H1 (cell line): Measurements from ENCODE around the gene CTNNA3. TPM values are rescaled to one million over a fixed set of nuclear protein-coding genes. Genes with fewer than 3 reads are reported as not detected.

Experiments used
- CTCF ChIA-PET: fragments of 300-600 bp; sonication (Branson Sonifier 250); formaldehyde crosslinking; loops from one replicate; lab custom pipeline; 2021; ENCODE audit not compliant: partially characterized antibody; lab: Charles Lee
- POLR2A ChIA-PET: fragments of 300-600 bp; sonication (Branson Sonifier 250); formaldehyde crosslinking; loops from one replicate; lab custom pipeline; 2021; ENCODE audit warnings: inconsistent platforms; ENCODE audit not compliant: partially characterized antibody; lab: Charles Lee
- DNase-seq, 2 experiments: peaks; one replicate each; pipeline versions ENCODE4 v3.0.0 to v3.0.0-alpha.2; 2010 to 2022; ENCODE audit warnings: low spot score in 2 of 2, low read depth in 1 of 2, mixed read lengths in 1 of 2
- FAIRE-seq: peaks from 2 replicates; lab custom pipeline; 2011; peaks lifted over from hg19 to GRCh38; lab: Jason Lieb, UNC
- H2AFZ ChIP-seq: 2 replicates; pipeline ENCODE4 v1.8.1; 2012; ENCODE audit warnings: low read length, inconsistent platforms
- H2AK5ac ChIP-seq: 2 replicates; pipeline ENCODE4 v1.6.1; 2013; ENCODE audit warnings: low read depth, low read length
- H2BK120ac ChIP-seq: replicated peaks from 2 replicates; pipeline ENCODE3; 2013; ENCODE audit warnings: low read depth, low read length, inconsistent platforms
- H2BK12ac ChIP-seq: 2 replicates; pipeline ENCODE4 v1.6.1; 2013; ENCODE audit warnings: low read depth, low read length
- H2BK15ac ChIP-seq: 2 replicates; pipeline ENCODE4 v1.6.1; 2013; ENCODE audit warnings: low read length
- H2BK20ac ChIP-seq: 2 replicates; pipeline ENCODE4 v1.6.1; 2013; ENCODE audit warnings: low read length
- H2BK5ac ChIP-seq: 2 replicates; pipeline ENCODE4 v1.6.1; 2013; ENCODE audit warnings: low read depth, low read length
- H3K14ac ChIP-seq: 2 replicates; pipeline ENCODE4 v1.6.1; 2013; ENCODE audit warnings: inconsistent platforms; ENCODE audit not compliant: insufficient read length
- H3K18ac ChIP-seq: 2 replicates; pipeline ENCODE4 v1.6.1; 2013; ENCODE audit warnings: low read length; ENCODE audit errors: extremely low read depth
- H3K23ac ChIP-seq: 2 replicates; pipeline ENCODE4 v1.6.1; 2013; ENCODE audit warnings: inconsistent platforms; ENCODE audit not compliant: insufficient read length
- H3K23me2 ChIP-seq: 2 replicates; pipeline ENCODE4 v1.6.1; 2013; ENCODE audit warnings: low read depth, low read length
- H3K27ac ChIP-seq: 2 replicates; pipeline ENCODE4 v1.6.1; 2011; ENCODE audit warnings: low read depth, low read length, inconsistent platforms
- H3K27me3 ChIP-seq, 4 experiments: replicated peaks in 1 of 4; 1 replicate in 1 of 4; 2 replicates in 3 of 4; pipeline versions ENCODE4 v1.6.1 to v1.8.1; 2011 to 2013; ENCODE audit warnings: low read length in 3 of 4, mild to moderate bottlenecking in 3 of 4, inconsistent platforms in 2 of 4, mixed read lengths in 2 of 4, moderate library complexity in 1 of 4; ENCODE audit not compliant: control insufficient read depth in 3 of 4, insufficient read depth in 3 of 4; ENCODE audit errors: extremely low read depth in 1 of 4
- H3K36me3 ChIP-seq, 4 experiments: 2 replicates each; pipeline versions ENCODE4 v1.6.1 to v1.8.1; 2011 to 2013; ENCODE audit warnings: mild to moderate bottlenecking in 4 of 4, low read length in 3 of 4, moderate library complexity in 2 of 4, control low read depth in 1 of 4, inconsistent platforms in 1 of 4; ENCODE audit not compliant: insufficient read depth in 4 of 4, control insufficient read depth in 2 of 4
- H3K4ac ChIP-seq: replicated peaks from 2 replicates; pipeline ENCODE3; 2013; ENCODE audit warnings: low read length, low read depth, mixed read lengths, inconsistent platforms; ENCODE audit not compliant: insufficient read length
- H3K4me1 ChIP-seq, 4 experiments: replicated peaks in 1 of 4; 1 replicate in 1 of 4; 2 replicates in 3 of 4; pipeline versions ENCODE4 v1.6.1 to v1.8.1; 2011 to 2013; ENCODE audit warnings: low read length in 3 of 4, inconsistent platforms in 2 of 4, mixed read lengths in 1 of 4; ENCODE audit not compliant: insufficient read depth in 4 of 4, control insufficient read depth in 3 of 4
- H3K4me2 ChIP-seq, 2 experiments: 2 replicates each; pipeline versions ENCODE4 v1.6.1 to v1.8.1; 2011 to 2013; ENCODE audit warnings: low read depth in 2 of 2, low read length in 2 of 2, control low read depth in 1 of 2, inconsistent platforms in 1 of 2, mild to moderate bottlenecking in 1 of 2; ENCODE audit not compliant: insufficient read depth in 1 of 2
- H3K4me3 ChIP-seq, 4 experiments: fragments of 200-600, 300-600 bp in 1 of 4; sonication (generic), shearing (Covaris generic), sonication (Bioruptor Twin) in 1 of 4; 2 replicates each; pipeline versions ENCODE4 v1.5.1 to v1.8.1; 2011 to 2016; ENCODE audit warnings: low read length in 4 of 4, low read depth in 3 of 4, control low read depth in 2 of 4, inconsistent platforms in 2 of 4, mild to moderate bottlenecking in 2 of 4, mixed read lengths in 1 of 4, moderate library complexity in 1 of 4; ENCODE audit not compliant: insufficient read depth in 2 of 4; ENCODE audit errors: extremely low read depth in 1 of 4
- H3K56ac ChIP-seq: replicated peaks from 2 replicates; pipeline ENCODE3; 2013; ENCODE audit warnings: low read depth, mild to moderate bottlenecking, mixed read lengths, low read length, inconsistent platforms; ENCODE audit not compliant: insufficient read length
- H3K79me1 ChIP-seq: 2 replicates; pipeline ENCODE4 v1.6.1; 2013; ENCODE audit warnings: low read depth, low read length, control low read depth
- H3K79me2 ChIP-seq, 2 experiments: 2 replicates each; pipeline versions ENCODE4 v1.6.1 to v1.8.1; 2012 to 2013; ENCODE audit warnings: low read length in 2 of 2, mild to moderate bottlenecking in 2 of 2, inconsistent platforms in 1 of 2; ENCODE audit not compliant: insufficient read depth in 2 of 2, control insufficient read depth in 1 of 2
- H3K9ac ChIP-seq, 4 experiments: replicated peaks in 1 of 4; 1 replicate in 1 of 4; 2 replicates in 3 of 4; pipeline versions ENCODE4 v1.6.1 to v1.8.1; 2011 to 2013; ENCODE audit warnings: low read depth in 3 of 4, low read length in 3 of 4, control low read depth in 2 of 4, mild to moderate bottlenecking in 2 of 4, moderate library complexity in 2 of 4, inconsistent platforms in 1 of 4; ENCODE audit errors: extremely low read depth in 1 of 4
- H3K9me3 ChIP-seq, 2 experiments: 2 replicates each; pipeline versions ENCODE4 v1.6.1 to v1.8.1; 2012 to 2013; ENCODE audit warnings: mild to moderate bottlenecking in 2 of 2, moderate library complexity in 2 of 2, control low read depth in 1 of 2, inconsistent platforms in 1 of 2, low read depth in 1 of 2, low read length in 1 of 2, mixed read lengths in 1 of 2; ENCODE audit not compliant: insufficient read depth in 2 of 2
- H4K20me1 ChIP-seq, 2 experiments: replicated peaks in 1 of 2; 2 replicates each; pipeline versions ENCODE3 to v1.8.1; 2011 to 2013; ENCODE audit warnings: inconsistent platforms in 2 of 2, low read length in 2 of 2, mild to moderate bottlenecking in 1 of 2; ENCODE audit not compliant: insufficient read depth in 2 of 2, control insufficient read depth in 1 of 2
- H4K5ac ChIP-seq: 2 replicates; pipeline ENCODE4 v1.6.1; 2013; ENCODE audit warnings: low read length, low read depth, mixed read lengths, inconsistent platforms; ENCODE audit not compliant: insufficient read length
- H4K8ac ChIP-seq: 2 replicates; pipeline ENCODE4 v1.8.0; 2013; ENCODE audit warnings: mild to moderate bottlenecking, moderate library complexity, low read length, inconsistent platforms; ENCODE audit not compliant: insufficient read depth; ENCODE audit errors: extremely low read depth
- H4K91ac ChIP-seq: replicated peaks from 2 replicates; pipeline ENCODE3; 2013; ENCODE audit warnings: low read length, mixed read lengths, inconsistent platforms; ENCODE audit not compliant: insufficient read length
- ATF3 ChIP-seq: IDR thresholded peaks from 2 replicates; pipeline ENCODE4 v1.6.1; 2011; ENCODE audit warnings: low read depth, mild to moderate bottlenecking, low read length; ENCODE audit not compliant: insufficient read depth
- BCL11A ChIP-seq, 2 experiments: IDR thresholded peaks; one replicate each; pipeline ENCODE4 v1.6.1; 2011; ENCODE audit warnings: low read depth in 2 of 2, low read length in 2 of 2, mild to moderate bottlenecking in 2 of 2
- CBX8 ChIP-seq: fragments of 300-800, 300-1000 bp; sonication (generic); IDR thresholded peaks from 2 replicates; pipeline ENCODE4 v1.7.1; 2016; ENCODE audit warnings: low read depth, low read length, borderline replicate concordance
- CHD1 ChIP-seq: IDR thresholded peaks from 2 replicates; pipeline ENCODE4 v1.6.1; 2012; ENCODE audit warnings: low read depth, low read length, improper control_type of control experiment
- CHD2 ChIP-seq: IDR thresholded peaks from 2 replicates; pipeline ENCODE4 v1.6.1; 2012; ENCODE audit warnings: low read length, improper control_type of control experiment
- CTBP2 ChIP-seq: IDR thresholded peaks from 2 replicates; pipeline ENCODE4 v1.7.0; 2011; ENCODE audit warnings: borderline replicate concordance, mild to moderate bottlenecking, moderate library complexity, mixed read lengths, low read length; ENCODE audit not compliant: insufficient read depth, insufficient read length
- EGR1 ChIP-seq: IDR thresholded peaks from 2 replicates; pipeline ENCODE4 v1.6.1; 2011; ENCODE audit warnings: low read depth, low read length, borderline replicate concordance
- EZH2 ChIP-seq: fragments of 200-600 bp; sonication (generic); IDR thresholded peaks from 2 replicates; pipeline ENCODE4 v1.7.1; 2012; ENCODE audit warnings: low read depth, mild to moderate bottlenecking, moderate library complexity, low read length, inconsistent platforms; ENCODE audit not compliant: severe bottlenecking
- GTF2F1 ChIP-seq: IDR thresholded peaks from 2 replicates; pipeline ENCODE4 v1.6.1; 2012; ENCODE audit warnings: low read depth, low read length, improper control_type of control experiment, borderline replicate concordance
- HDAC6 ChIP-seq: IDR thresholded peaks from one replicate; pipeline ENCODE4 v1.7.1; 2012; ENCODE audit warnings: low read depth, mild to moderate bottlenecking, inconsistent platforms, low read length, moderate library complexity
- KDM5A ChIP-seq: fragments of 200-600 bp; IDR thresholded peaks from 2 replicates; pipeline ENCODE4 v1.7.1; 2012; ENCODE audit warnings: mild to moderate bottlenecking, low read length, inconsistent platforms, mixed read lengths
- NANOG ChIP-seq: IDR thresholded peaks from 2 replicates; pipeline ENCODE4 v1.6.1; 2011; ENCODE audit warnings: low read length, low read depth, mild to moderate bottlenecking, inconsistent platforms; ENCODE audit not compliant: insufficient read depth, poor library complexity, severe bottlenecking
- SIRT6 ChIP-seq: IDR thresholded peaks from one replicate; pipeline ENCODE4 v1.7.1; 2012; ENCODE audit warnings: low read length, inconsistent platforms
- ZNF274 ChIP-seq: IDR thresholded peaks from 2 replicates; pipeline ENCODE4 v1.7.0; 2012; ENCODE audit warnings: low read length, borderline replicate concordance; ENCODE audit errors: extremely low read depth
- WGBS, 2 experiments: shearing (Covaris generic) in 1 of 2; methylation state at CpG; one replicate each; pipeline versions ENCODE4 v1.1.6 to v1.1.7; 2013 to 2015; ENCODE audit warnings: low lambda C conversion rate in 2 of 2, mixed read lengths in 2 of 2, inconsistent platforms in 1 of 2, low coverage in 1 of 2, missing lambda C conversion rate in 1 of 2; ENCODE audit not compliant: insufficient replicate concordance in 2 of 2, insufficient coverage in 1 of 2, insufficient read length in 1 of 2; ENCODE audit errors: extremely low coverage in 1 of 2, missing lambda C conversion rate in 1 of 2; 5-methylcytosine and 5-hydroxymethylcytosine counted together
- polyA plus RNA-seq, 7 experiments: library from polyadenylated mRNA; depleted of rRNA in 3 of 7; stranded (reverse) in 5 of 7; unstranded in 2 of 7; fragments of >200 nt in 5 of 7; fragments of 200-250 nt in 2 of 7; gene quantifications; 1 replicate in 5 of 7; 2 replicates in 1 of 7; 4 replicates in 1 of 7; pipeline versions ENCODE4 v1.2.1 to v1.2.3, GENCODE V29; 2011 to 2013; ENCODE audit warnings: missing spikeins in 2 of 7, mixed read lengths in 2 of 7
- total RNA-seq: library from RNA; stranded (reverse); fragmentation: NEBNext Ultra II Directional; extraction: Animal tissue kit (Norgen Biotek cat#: 25700); gene quantifications from 2 replicates; pipeline ENCODE4 v1.2.1, GENCODE V29; 2021

The CTNNA3 gene
- total and polyA plus RNA-seq, 2 of the 8 experiments (the other 6 are each of a cell fraction or from before 2014, with no cell fraction given), result 1.3 to 1.5 TPM

GRCh38 chr10:67549390-67549789 lies 146.6 kb downstream of the CTNNA3 start:
- no peak overlapping the region for H2BK12ac ChIP-seq
- no peaks in the 10 kb centered on the region for H3K4me1 ChIP-seq
- H3K23ac ChIP-seq, result no peak overlapping the region
- H3K79me2 ChIP-seq, result no peaks in the 10 kb centered on the region
- no peak overlapping the region for H4K5ac ChIP-seq
- 91% methylated on average over 2 of the region's 2 CpGs; no CpG with 5 or more reads in 1 of the 2 experiments for WGBS, 2 experiments
- no peaks in the 10 kb centered on the region for H3K23me2 ChIP-seq
- H3K27ac ChIP-seq, result no peak overlapping the region
- no peak for FAIRE-seq
- no peaks in the 10 kb centered on the region for H4K20me1 ChIP-seq
- H3K9me3 ChIP-seq, result no peaks in the 10 kb centered on the region
- H3K4me2 ChIP-seq, result no peak overlapping the region
- no peak overlapping the region for H2AK5ac ChIP-seq
- no peak overlapping the region for H4K91ac ChIP-seq
- no peak for DNase-seq
- CTCF ChIA-PET, result interaction anchor here (1.8 kb wide), 1 partner anchor 231 kb away, joined by 5 read pairs; no protein-coding TSS in a partner anchor
- H3K56ac ChIP-seq, result no peak overlapping the region
- H2BK120ac ChIP-seq, result no peak overlapping the region
- no peak overlapping the region for H3K9ac ChIP-seq
- H3K4me3 ChIP-seq, result no peak overlapping the region
- H4K8ac ChIP-seq, result no peak overlapping the region
- no peaks in the 10 kb centered on the region for H3K79me1 ChIP-seq
- H2BK5ac ChIP-seq, result no peak overlapping the region
- no peak overlapping the region for H2AFZ ChIP-seq
- H3K36me3 ChIP-seq, result no peaks in the 10 kb centered on the region
- H3K4ac ChIP-seq, result no peak overlapping the region
- H2BK15ac ChIP-seq, result no peak overlapping the region
- no peak overlapping the region for H3K18ac ChIP-seq
- H3K27me3 ChIP-seq, result no peaks in the 10 kb centered on the region
- H2BK20ac ChIP-seq, result no peak overlapping the region
- POLR2A ChIA-PET, result no interaction called here
- H3K14ac ChIP-seq, result no peak overlapping the region
- no peak for TF ChIP-seq ZNF274
- TF ChIP-seq CTBP2, result no peak
- no peak for TF ChIP-seq SIRT6
- no peak for TF ChIP-seq EZH2
- TF ChIP-seq HDAC6, result no peak
- TF ChIP-seq CHD1, result no peak
- no peak for TF ChIP-seq GTF2F1
- TF ChIP-seq BCL11A (IDR thresholded peaks at IDR 0.05; ENCODE audit: low read depth in 2 of 2, low read length in 2 of 2), result no peak
- TF ChIP-seq ATF3, result no peak
- no peak for TF ChIP-seq KDM5A
- no peak for TF ChIP-seq NANOG
- TF ChIP-seq CHD2, result no peak
- TF ChIP-seq EGR1, result no peak
- no peak for TF ChIP-seq CBX8
